Placental epithelial cell (primary cell): ENCODE results near the gene PHAX. TPM values are rescaled to one million over a fixed set of nuclear protein-coding genes. Genes with fewer than 3 reads are reported as not detected.

Experiments used
- small RNA-seq: library from RNA; depleted of rRNA; stranded (forward); fragments of <200 nt; gene quantifications from one replicate; pipeline ENCODE3, GENCODE V24; 2012
- total RNA-seq: library from RNA; depleted of rRNA; stranded (reverse); fragments of >200 nt; gene quantifications from 2 replicates; pipeline ENCODE4 v1.2.3, GENCODE V29; 2012

PHAX gene
- total RNA-seq, result 35.1 and 39.7 TPM in 2 replicates

GRCh38 chr5:126600631-126601511, at the start of gene PHAX:
PHAX (plus strand) TSS chr5:126600947; CDS start chr5:126600963, 16 bp downstream.

GRCh38 chr5:126594748-126595485, 5.8 kb upstream of the PHAX start, which contains the start of gene ALDH7A1:
ALDH7A1 (minus strand) TSS chr5:126595219; CDS start chr5:126595198, 21 bp downstream.

Small RNA genes lying within 50 kb of the gene (small RNA-seq; reads per million reads assigned to genes)
- gene BOLA3P3, result not detected
- not detected for gene RNU6-290P

Other genes with a start within 250 kb of the PHAX start
- 102 and 286 TPM in 2 replicates for gene GRAMD2B, start 177.5 kb upstream of the PHAX start, total RNA-seq
- 29.5 and 49.5 TPM in 2 replicates for gene ALDH7A1, start 5.7 kb upstream of the PHAX start, total RNA-seq
- gene LMNB1, start 176.2 kb downstream of the PHAX start, total RNA-seq, result 18.1 and 21.4 TPM in 2 replicates